Esophagus squamous epithelium (tissue), 4 donors: ENCODE measurements around the gene HECW1.

Experiments used
- POLR2A ChIP-seq, 4 donors: fragments of 450-650 bp; IDR thresholded peaks; one replicate each; pipeline ENCODE4 v1.6.1; 2017; ENCODE audit warnings: antibody characterized with exemption in 4 of 4, mild to moderate bottlenecking in 4 of 4, moderate library complexity in 3 of 4
- TF ChIP-seq, protein P1 (sequence below), 6 experiments: fragments of 450-650 bp in 4 of 6; fragments of 200-600 bp in 2 of 6; sonication (generic) in 2 of 6; IDR thresholded peaks; one replicate each; pipeline ENCODE4 v1.5.1; 2016 to 2019; ENCODE audit warnings: antibody characterized with exemption in 6 of 6, mild to moderate bottlenecking in 4 of 6, moderate library complexity in 4 of 6

- TF ChIP-seq, protein P1, sequence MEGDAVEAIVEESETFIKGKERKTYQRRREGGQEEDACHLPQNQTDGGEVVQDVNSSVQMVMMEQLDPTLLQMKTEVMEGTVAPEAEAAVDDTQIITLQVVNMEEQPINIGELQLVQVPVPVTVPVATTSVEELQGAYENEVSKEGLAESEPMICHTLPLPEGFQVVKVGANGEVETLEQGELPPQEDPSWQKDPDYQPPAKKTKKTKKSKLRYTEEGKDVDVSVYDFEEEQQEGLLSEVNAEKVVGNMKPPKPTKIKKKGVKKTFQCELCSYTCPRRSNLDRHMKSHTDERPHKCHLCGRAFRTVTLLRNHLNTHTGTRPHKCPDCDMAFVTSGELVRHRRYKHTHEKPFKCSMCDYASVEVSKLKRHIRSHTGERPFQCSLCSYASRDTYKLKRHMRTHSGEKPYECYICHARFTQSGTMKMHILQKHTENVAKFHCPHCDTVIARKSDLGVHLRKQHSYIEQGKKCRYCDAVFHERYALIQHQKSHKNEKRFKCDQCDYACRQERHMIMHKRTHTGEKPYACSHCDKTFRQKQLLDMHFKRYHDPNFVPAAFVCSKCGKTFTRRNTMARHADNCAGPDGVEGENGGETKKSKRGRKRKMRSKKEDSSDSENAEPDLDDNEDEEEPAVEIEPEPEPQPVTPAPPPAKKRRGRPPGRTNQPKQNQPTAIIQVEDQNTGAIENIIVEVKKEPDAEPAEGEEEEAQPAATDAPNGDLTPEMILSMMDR (IDR thresholded peaks at IDR 0.05), result no peak
- TF ChIP-seq POLR2A (IDR thresholded peaks at IDR 0.05), result no peak
Observed at GRCh38 chr7:43113622-43114457, 1.4 kb downstream of the HECW1 start.
